DOHH2 (cell line): Measurements from ENCODE around the gene ALPK1.

Experiments
- H3F3A ChIP-seq: fragments of 200-600 bp; sonication (generic), shearing (Covaris generic); 2 replicates; pipeline ENCODE4 v1.6.0; 2016; ENCODE audit warnings: antibody characterized with exemption, mild to moderate bottlenecking; ENCODE audit not compliant: control insufficient read depth, insufficient read depth
- H3K27ac ChIP-seq: fragments of 200-600 bp; sonication (generic); 2 replicates; pipeline ENCODE4 v1.5.1; 2014; ENCODE audit warnings: low read depth, mild to moderate bottlenecking, low read length, moderate library complexity
- H3K27me3 ChIP-seq: fragments of 200-600 bp; sonication (generic); 2 replicates; pipeline ENCODE4 v1.6.1; 2014; ENCODE audit warnings: mild to moderate bottlenecking, low read length, mixed read lengths; ENCODE audit not compliant: control insufficient read depth
- H3K36me3 ChIP-seq: fragments of 200-600 bp; sonication (generic); 2 replicates; pipeline ENCODE4 v1.6.1; 2014; ENCODE audit warnings: mild to moderate bottlenecking, low read length, moderate library complexity, mixed read lengths; ENCODE audit not compliant: control insufficient read depth
- H3K4me1 ChIP-seq: fragments of 200-600 bp; sonication (generic); 2 replicates; pipeline ENCODE4 v1.6.1; 2014; ENCODE audit warnings: mild to moderate bottlenecking, low read length, mixed read lengths; ENCODE audit not compliant: control insufficient read depth
- H3K4me2 ChIP-seq: fragments of 200-600 bp; sonication (generic); 2 replicates; pipeline ENCODE4 v1.6.0; 2014; ENCODE audit warnings: mild to moderate bottlenecking, low read length, moderate library complexity
- H3K4me3 ChIP-seq: fragments of 200-600 bp; sonication (generic); 2 replicates; pipeline ENCODE4 v1.5.1; 2014; ENCODE audit warnings: mild to moderate bottlenecking, low read length, mixed read lengths
- H3K79me2 ChIP-seq: fragments of 200-600 bp; sonication (generic); 2 replicates; pipeline ENCODE4 v1.6.1; 2014; ENCODE audit warnings: mild to moderate bottlenecking, low read length, mixed read lengths; ENCODE audit not compliant: control insufficient read depth
- H3K9me2 ChIP-seq: fragments of 200-600 bp; sonication (generic); replicated peaks from 2 replicates; pipeline ENCODE4 v1.6.1; 2014; ENCODE audit warnings: mild to moderate bottlenecking, low read length, mixed read lengths; ENCODE audit not compliant: control insufficient read depth
- H3K9me3 ChIP-seq: fragments of 200-600 bp; sonication (generic); 2 replicates; pipeline ENCODE4 v1.6.1; 2014; ENCODE audit warnings: antibody characterized with exemption, low read length, mixed read lengths; ENCODE audit not compliant: control insufficient read depth, insufficient read depth
- H4K20me1 ChIP-seq: fragments of 200-600 bp; sonication (generic); 2 replicates; pipeline ENCODE4 v1.6.0; 2014; ENCODE audit warnings: low read depth, mild to moderate bottlenecking, antibody characterized with exemption, low read length, moderate library complexity; ENCODE audit not compliant: control insufficient read depth, insufficient read depth
- EZH2phosphoT487 ChIP-seq: fragments of 200-600 bp; sonication (generic); IDR thresholded peaks from 2 replicates; pipeline ENCODE4 v1.6.1; 2017; ENCODE audit warnings: borderline replicate concordance, mild to moderate bottlenecking, antibody characterized with exemption, low read length, moderate library complexity, mixed read lengths
- TF ChIP-seq, protein P1 (sequence below): fragments of 200-600 bp; sonication (generic); IDR thresholded peaks from one replicate; pipeline ENCODE4 v1.5.1; 2014; ENCODE audit warnings: antibody characterized with exemption, mild to moderate bottlenecking, low read depth, low read length; ENCODE audit not compliant: poor library complexity, severe bottlenecking

The ALPK1 gene

DNA sequence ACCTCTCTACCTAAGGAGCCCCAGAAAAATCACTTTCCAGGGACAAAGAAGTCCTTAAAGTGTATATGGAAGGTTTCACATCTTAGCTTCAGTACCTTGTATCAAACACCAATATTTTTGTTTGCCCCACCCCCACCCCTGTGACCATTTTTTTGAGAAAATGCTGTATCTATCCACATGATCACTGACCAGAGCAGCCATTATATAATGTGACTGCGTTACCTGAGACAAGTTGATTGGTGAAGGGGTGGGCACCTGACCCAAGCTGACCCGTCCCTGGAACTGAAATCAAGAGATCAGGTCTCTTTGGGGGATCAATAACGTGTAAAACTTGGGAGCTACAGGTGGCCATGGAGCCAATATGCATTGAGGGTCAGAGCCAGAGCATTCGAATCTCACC, 22.2 kb upstream of the ALPK1 start:
- TF ChIP-seq EZH2phosphoT487: no peak
- TF ChIP-seq, protein P1, sequence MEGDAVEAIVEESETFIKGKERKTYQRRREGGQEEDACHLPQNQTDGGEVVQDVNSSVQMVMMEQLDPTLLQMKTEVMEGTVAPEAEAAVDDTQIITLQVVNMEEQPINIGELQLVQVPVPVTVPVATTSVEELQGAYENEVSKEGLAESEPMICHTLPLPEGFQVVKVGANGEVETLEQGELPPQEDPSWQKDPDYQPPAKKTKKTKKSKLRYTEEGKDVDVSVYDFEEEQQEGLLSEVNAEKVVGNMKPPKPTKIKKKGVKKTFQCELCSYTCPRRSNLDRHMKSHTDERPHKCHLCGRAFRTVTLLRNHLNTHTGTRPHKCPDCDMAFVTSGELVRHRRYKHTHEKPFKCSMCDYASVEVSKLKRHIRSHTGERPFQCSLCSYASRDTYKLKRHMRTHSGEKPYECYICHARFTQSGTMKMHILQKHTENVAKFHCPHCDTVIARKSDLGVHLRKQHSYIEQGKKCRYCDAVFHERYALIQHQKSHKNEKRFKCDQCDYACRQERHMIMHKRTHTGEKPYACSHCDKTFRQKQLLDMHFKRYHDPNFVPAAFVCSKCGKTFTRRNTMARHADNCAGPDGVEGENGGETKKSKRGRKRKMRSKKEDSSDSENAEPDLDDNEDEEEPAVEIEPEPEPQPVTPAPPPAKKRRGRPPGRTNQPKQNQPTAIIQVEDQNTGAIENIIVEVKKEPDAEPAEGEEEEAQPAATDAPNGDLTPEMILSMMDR: no peak
- H3K9me3 ChIP-seq: no peaks in the 10 kb centered on the region
- H3F3A ChIP-seq: peaks cover 40% of the 10 kb centered on the region
- H3K4me2 ChIP-seq: no peak overlapping the region
- peaks cover 59% of the 10 kb centered on the region for H3K79me2 ChIP-seq
- no peaks in the 10 kb centered on the region for H3K9me2 ChIP-seq
- H3K27me3 ChIP-seq: no peaks in the 10 kb centered on the region
- H4K20me1 ChIP-seq: peaks cover 20% of the 10 kb centered on the region
- H3K4me1 ChIP-seq: peaks cover 30% of the 10 kb centered on the region
- no peak overlapping the region for H3K27ac ChIP-seq
- H3K4me3 ChIP-seq: no peak overlapping the region
- peaks cover 55% of the 10 kb centered on the region for H3K36me3 ChIP-seq

DNA sequence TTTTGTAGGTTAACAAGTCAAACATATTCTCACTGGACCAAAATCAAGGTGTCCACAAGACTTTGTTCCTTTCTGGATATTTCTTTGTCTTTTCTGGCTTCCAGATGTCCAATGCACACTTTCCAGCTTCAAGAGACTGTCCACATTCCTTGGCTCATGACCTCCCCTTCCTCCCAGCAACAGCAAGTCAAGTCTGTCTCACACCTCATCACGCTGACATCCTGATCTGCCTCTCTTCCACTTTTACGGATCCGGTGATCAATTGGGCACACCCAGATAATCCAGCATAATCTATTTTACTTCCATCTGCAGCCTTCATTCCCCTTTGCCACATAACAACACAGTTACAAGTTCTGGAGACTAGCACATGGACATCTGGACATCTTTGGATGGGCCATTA, 21.1 kb upstream of the ALPK1 start:
- H3K27ac ChIP-seq: no peak overlapping the region
- no peak for TF ChIP-seq EZH2phosphoT487
- TF ChIP-seq, protein P1: no peak
- H3K27me3 ChIP-seq: no peaks in the 10 kb centered on the region
- H3K9me3 ChIP-seq: no peaks in the 10 kb centered on the region
- peaks cover 23% of the 10 kb centered on the region for H4K20me1 ChIP-seq
- no peaks in the 10 kb centered on the region for H3K9me2 ChIP-seq
- H3F3A ChIP-seq: peaks cover 45% of the 10 kb centered on the region
- peaks cover 41% of the 10 kb centered on the region for H3K4me1 ChIP-seq
- H3K4me3 ChIP-seq: no peak overlapping the region
- peaks cover 71% of the 10 kb centered on the region for H3K79me2 ChIP-seq
- H3K4me2 ChIP-seq: no peak overlapping the region
- peaks cover 66% of the 10 kb centered on the region for H3K36me3 ChIP-seq

DNA sequence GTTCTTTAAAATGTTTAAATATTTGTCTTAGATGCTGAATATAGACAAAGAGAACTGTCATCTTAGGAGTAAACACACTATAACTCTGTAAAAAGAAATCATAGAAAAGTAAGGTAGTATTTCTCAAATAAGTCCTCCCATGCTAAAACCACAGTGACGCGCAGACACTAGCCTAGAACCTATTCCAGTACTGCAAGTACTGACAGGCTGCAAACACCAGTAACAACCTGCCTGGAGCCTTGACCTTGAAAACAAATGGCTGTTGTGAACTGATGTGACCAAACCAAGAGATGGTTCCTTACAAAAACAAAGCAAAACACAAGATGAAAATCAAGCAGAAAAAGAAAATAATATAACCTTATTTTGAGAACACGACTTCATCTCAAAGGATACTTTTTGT, 19.9 kb upstream of the ALPK1 start:
- H3K9me3 ChIP-seq: peaks cover 7% of the 10 kb centered on the region
- H3K27ac ChIP-seq: no peak overlapping the region
- H3K36me3 ChIP-seq: peaks cover 78% of the 10 kb centered on the region
- no peaks in the 10 kb centered on the region for H3K27me3 ChIP-seq
- peaks cover 42% of the 10 kb centered on the region for H3F3A ChIP-seq
- peaks cover 52% of the 10 kb centered on the region for H3K4me1 ChIP-seq
- TF ChIP-seq, protein P1: no peak
- TF ChIP-seq EZH2phosphoT487: no peak
- no peaks in the 10 kb centered on the region for H3K9me2 ChIP-seq
- no peak overlapping the region for H3K4me3 ChIP-seq
- peaks cover 82% of the 10 kb centered on the region for H3K79me2 ChIP-seq
- no peak overlapping the region for H3K4me2 ChIP-seq
- peaks cover 28% of the 10 kb centered on the region for H4K20me1 ChIP-seq
